ENCODE measurements around the gene MGAT3. TPM values are rescaled to one million over a fixed set of nuclear protein-coding genes. Genes with fewer than 3 reads are reported as not detected.

MGAT3 gene
- total RNA-seq, 1 experiment from 2014 or later, result 6.5 TPM

GRCh38 chr22:39450258-39450955, 6.4 kb upstream of the MGAT3 start:
- H3K4me3 ChIP-seq (ENCODE audit: insufficient read depth, low read depth, low read length), result no peak overlapping the region
- no peak for DNase-seq
- no peaks in the 10 kb centered on the region for H3K36me3 ChIP-seq (replicated peaks; ENCODE audit: control insufficient read depth, insufficient read depth, low read length)
- H3K27me3 ChIP-seq (ENCODE audit: control insufficient read depth, insufficient read depth, low read length), result no peaks in the 10 kb centered on the region

GRCh38 chr22:39452740-39453040, 4.1 kb upstream of the MGAT3 start:
- peaks cover 10% of the 10 kb centered on the region for H3K27me3 ChIP-seq (ENCODE audit: control insufficient read depth, insufficient read depth, low read length)

GRCh38 chr22:39453765-39454378, 2.9 kb upstream of the MGAT3 start:
- peak; percentile 77 for DNase-seq
- H3K36me3 ChIP-seq (replicated peaks; ENCODE audit: control insufficient read depth, insufficient read depth, low read length), result no peaks in the 10 kb centered on the region
- H3K27me3 ChIP-seq (ENCODE audit: control insufficient read depth, insufficient read depth, low read length), result peaks cover 20% of the 10 kb centered on the region
- no peak overlapping the region for H3K4me3 ChIP-seq (ENCODE audit: insufficient read depth, low read depth, low read length)

More at GRCh38 chr22:39452740-39453040, 4.1 kb upstream of the MGAT3 start:
- no peak overlapping the region for H3K4me3 ChIP-seq (ENCODE audit: insufficient read depth, low read depth, low read length)
- DNase-seq, result no peak
- no peaks in the 10 kb centered on the region for H3K36me3 ChIP-seq (replicated peaks; ENCODE audit: control insufficient read depth, insufficient read depth, low read length)

- no peaks in the 10 kb centered on the region for H3K36me3 ChIP-seq (replicated peaks; ENCODE audit: control insufficient read depth, insufficient read depth, low read length)
- H3K4me3 ChIP-seq (ENCODE audit: insufficient read depth, low read depth, low read length), result no peak overlapping the region
- peak; percentile 76 for DNase-seq
- peaks cover 20% of the 10 kb centered on the region for H3K27me3 ChIP-seq (ENCODE audit: control insufficient read depth, insufficient read depth, low read length)
Observed at GRCh38 chr22:39454385-39454871, 2.4 kb upstream of the MGAT3 start.

- peaks cover 20% of the 10 kb centered on the region for H3K27me3 ChIP-seq (ENCODE audit: control insufficient read depth, insufficient read depth, low read length)
- peak overlapping the region; percentile 51 for H3K4me3 ChIP-seq (ENCODE audit: insufficient read depth, low read depth, low read length)
- H3K36me3 ChIP-seq (replicated peaks; ENCODE audit: control insufficient read depth, insufficient read depth, low read length), result no peaks in the 10 kb centered on the region
- peak; percentile 94 for DNase-seq
Observed at GRCh38 chr22:39457198-39457555, 365 bp downstream of the MGAT3 start.

GRCh38 chr22:39457556-39458443, 988 bp downstream of the MGAT3 start:
- peak; percentile 93 for DNase-seq
- Histone ChIP-seq H3K27me3 (ENCODE audit: control insufficient read depth, insufficient read depth, low read length) (peaks cover 20% of the 10 kb centered on the region), H3K4me3 (ENCODE audit: insufficient read depth, low read depth, low read length) (peak overlapping the region; percentile 51), H3K36me3 (replicated peaks; ENCODE audit: control insufficient read depth, insufficient read depth, low read length) (no peaks in the 10 kb centered on the region)

- H3K27me3 ChIP-seq (ENCODE audit: control insufficient read depth, insufficient read depth, low read length), result peaks cover 20% of the 10 kb centered on the region
- H3K4me3 ChIP-seq (ENCODE audit: insufficient read depth, low read depth, low read length), result peak overlapping the region; percentile 51
- no peaks in the 10 kb centered on the region for H3K36me3 ChIP-seq (replicated peaks; ENCODE audit: control insufficient read depth, insufficient read depth, low read length)
- no peak for DNase-seq
Observed at GRCh38 chr22:39458444-39459083, 1.8 kb downstream of the MGAT3 start.

- Histone ChIP-seq H3K4me3 (ENCODE audit: insufficient read depth, low read depth, low read length) (no peak overlapping the region), H3K36me3 (replicated peaks; ENCODE audit: control insufficient read depth, insufficient read depth, low read length) (no peaks in the 10 kb centered on the region), H3K27me3 (ENCODE audit: control insufficient read depth, insufficient read depth, low read length) (peaks cover 20% of the 10 kb centered on the region)
- DNase-seq, result no peak
Observed at GRCh38 chr22:39459681-39460080, 2.9 kb downstream of the MGAT3 start.

GRCh38 chr22:39462443-39463221, 5.8 kb downstream of the MGAT3 start:
- no peak overlapping the region for H3K4me3 ChIP-seq (ENCODE audit: insufficient read depth, low read depth, low read length)
- H3K36me3 ChIP-seq (replicated peaks; ENCODE audit: control insufficient read depth, insufficient read depth, low read length), result no peaks in the 10 kb centered on the region
- H3K27me3 ChIP-seq (ENCODE audit: control insufficient read depth, insufficient read depth, low read length), result peaks cover 11% of the 10 kb centered on the region
- DNase-seq, result peak; percentile 89

- DNase-seq, result no peak
Observed at GRCh38 chr22:39463277-39463676, 6.5 kb downstream of the MGAT3 start.

GRCh38 chr22:39463931-39464390, 7.1 kb downstream of the MGAT3 start:
- H3K4me3 ChIP-seq (ENCODE audit: insufficient read depth, low read depth, low read length), result no peak overlapping the region
- H3K27me3 ChIP-seq (ENCODE audit: control insufficient read depth, insufficient read depth, low read length), result no peaks in the 10 kb centered on the region
- H3K36me3 ChIP-seq (replicated peaks; ENCODE audit: control insufficient read depth, insufficient read depth, low read length), result no peaks in the 10 kb centered on the region
- DNase-seq, result no peak

More at GRCh38 chr22:39463277-39463676, 6.5 kb downstream of the MGAT3 start:
- no peak overlapping the region for H3K4me3 ChIP-seq (ENCODE audit: insufficient read depth, low read depth, low read length)
- H3K36me3 ChIP-seq (replicated peaks; ENCODE audit: control insufficient read depth, insufficient read depth, low read length), result no peaks in the 10 kb centered on the region
- peaks cover 6% of the 10 kb centered on the region for H3K27me3 ChIP-seq (ENCODE audit: control insufficient read depth, insufficient read depth, low read length)

GRCh38 chr22:39466228-39467006, 9.6 kb downstream of the MGAT3 start:
- Histone ChIP-seq H3K36me3 (replicated peaks; ENCODE audit: control insufficient read depth, insufficient read depth, low read length) (no peaks in the 10 kb centered on the region), H3K27me3 (ENCODE audit: control insufficient read depth, insufficient read depth, low read length) (no peaks in the 10 kb centered on the region), H3K4me3 (ENCODE audit: insufficient read depth, low read depth, low read length) (no peak overlapping the region)
- DNase-seq, result no peak

GRCh38 chr22:39467390-39467895, 10.6 kb downstream of the MGAT3 start:
- Histone ChIP-seq H3K27me3 (ENCODE audit: control insufficient read depth, insufficient read depth, low read length) (no peaks in the 10 kb centered on the region), H3K4me3 (ENCODE audit: insufficient read depth, low read depth, low read length) (no peak overlapping the region), H3K36me3 (replicated peaks; ENCODE audit: control insufficient read depth, insufficient read depth, low read length) (no peaks in the 10 kb centered on the region)
- no peak for DNase-seq
